Kidney epithelial cell (primary cell): Measurements from ENCODE around the gene CHFR. TPM values are rescaled to one million over a fixed set of nuclear protein-coding genes. Genes with fewer than 3 reads are reported as not detected.
"Not testable (repeated sequence)": the region's sequence is repeated elsewhere in the genome, so short reads cannot be mapped to it uniquely, and the experiment has no call there.

Experiments
- DNase-seq: peaks from one replicate; pipeline ENCODE4 v3.0.0-alpha.2; 2010; ENCODE audit warnings: low read depth
- H3K27me3 ChIP-seq: 2 replicates; pipeline ENCODE4 v1.6.0; 2011; ENCODE audit warnings: low read length; ENCODE audit not compliant: control insufficient read depth, insufficient read depth
- H3K36me3 ChIP-seq: 2 replicates; pipeline ENCODE4 v1.5.1; 2011; ENCODE audit warnings: low read length; ENCODE audit not compliant: control insufficient read depth, insufficient read depth
- H3K4me3 ChIP-seq: 2 replicates; pipeline ENCODE4 v1.5.1; 2011; ENCODE audit warnings: low read depth, mild to moderate bottlenecking, control low read depth, low read length
- CTCF ChIP-seq: IDR thresholded peaks from 2 replicates; pipeline ENCODE4 v1.5.1; 2011; ENCODE audit warnings: mild to moderate bottlenecking, moderate library complexity, low read length, control low read depth, inconsistent platforms; ENCODE audit not compliant: insufficient read depth, poor library complexity, severe bottlenecking
- total RNA-seq: library from RNA; depleted of rRNA; stranded (reverse); fragments of >200 nt; gene quantifications from 2 replicates; pipeline ENCODE4 v1.2.3, GENCODE V29; 2015

CHFR gene
- total RNA-seq, 1 donor from 2014 or later: 51.3 TPM

- no peak for TF ChIP-seq CTCF
- H3K27me3 ChIP-seq: no peaks in the 10 kb centered on the region
- DNase-seq: no peak
- H3K4me3 ChIP-seq: no peak overlapping the region
- H3K36me3 ChIP-seq: peaks cover 4% of the 10 kb centered on the region
These were observed 30.8 kb downstream of the CHFR start for GRCh38 chr12:132856581-132856980.

- H3K27me3 ChIP-seq, H3K36me3 ChIP-seq: not testable (repeated sequence)
These were observed 32.2 kb downstream of the CHFR start for GRCh38 chr12:132855211-132855610.

GRCh38 chr12:132853285-132854092 lies 33.9 kb downstream of the CHFR start:
- peaks cover 4% of the 10 kb centered on the region for H3K36me3 ChIP-seq
- no peak for TF ChIP-seq CTCF
- H3K4me3 ChIP-seq: no peak overlapping the region
- DNase-seq: no peak
- no peaks in the 10 kb centered on the region for H3K27me3 ChIP-seq

More at GRCh38 chr12:132855211-132855610, 32.2 kb downstream of the CHFR start:
- not testable (repeated sequence) for DNase-seq, H3K4me3 ChIP-seq

GRCh38 chr12:132852496-132852895 lies 34.9 kb downstream of the CHFR start:
- no peak for TF ChIP-seq CTCF
- Histone ChIP-seq H3K36me3 (peaks cover 5% of the 10 kb centered on the region), H3K27me3 (no peaks in the 10 kb centered on the region), H3K4me3 (no peak overlapping the region)
- DNase-seq: no peak

GRCh38 chr12:132851465-132851864 lies 35.9 kb downstream of the CHFR start:
- DNase-seq: no peak
- TF ChIP-seq CTCF: no peak
- H3K27me3 ChIP-seq: no peaks in the 10 kb centered on the region
- H3K36me3 ChIP-seq: peaks cover 5% of the 10 kb centered on the region
- no peak overlapping the region for H3K4me3 ChIP-seq

- no peak for TF ChIP-seq CTCF
- H3K27me3 ChIP-seq: no peaks in the 10 kb centered on the region
- H3K4me3 ChIP-seq: no peak overlapping the region
- no peak for DNase-seq
- peaks cover 5% of the 10 kb centered on the region for H3K36me3 ChIP-seq
These were observed 37.1 kb downstream of the CHFR start for GRCh38 chr12:132850291-132850690.
